GM19328 (cell line): ENCODE results near the gene AKR1B15.
"Not testable (repeated sequence)": the region's sequence is repeated elsewhere in the genome, so short reads cannot be mapped to it uniquely, and the experiment has no call there.

Experiments used
- ATAC-seq: cut with Tn5 transposase; IDR thresholded peaks from one replicate; pipeline ENCODE4 v1.9.1; 2021; ENCODE audit warnings: mild to moderate bottlenecking, moderate library complexity; ENCODE audit not compliant: unreplicated experiment

AKR1B15 gene

GRCh38 chr7:134558370-134558769 lies 9.5 kb downstream of the AKR1B15 start:
- ATAC-seq: no peak

GRCh38 chr7:134561616-134562015 lies 12.7 kb downstream of the AKR1B15 start:
- ATAC-seq: not testable (repeated sequence)

- ATAC-seq: no peak
These were observed 13.2 kb downstream of the AKR1B15 start for GRCh38 chr7:134562136-134562535.

- not testable (repeated sequence) for ATAC-seq
These were observed 14.5 kb downstream of the AKR1B15 start for GRCh38 chr7:134563398-134563749.

GRCh38 chr7:134565643-134566136 lies 16.8 kb downstream of the AKR1B15 start:
- no peak for ATAC-seq

- no peak for ATAC-seq
These were observed 18.5 kb downstream of the AKR1B15 start for GRCh38 chr7:134567368-134567767.

- ATAC-seq: not testable (repeated sequence)
These were observed 21.1 kb downstream of the AKR1B15 start for GRCh38 chr7:134569962-134570361.

- ATAC-seq: no peak
These were observed 22.2 kb downstream of the AKR1B15 start for GRCh38 chr7:134571101-134571500.

GRCh38 chr7:134571746-134572461 lies 23.0 kb downstream of the AKR1B15 start:
- no peak for ATAC-seq

- ATAC-seq: no peak
These were observed 25.4 kb downstream of the AKR1B15 start for GRCh38 chr7:134574322-134574721.

- no peak for ATAC-seq
These were observed 35.4 kb downstream of the AKR1B15 start for GRCh38 chr7:134584290-134584689.

GRCh38 chr7:134585897-134586296 lies 37.0 kb downstream of the AKR1B15 start:
- no peak for ATAC-seq

- ATAC-seq: no peak
These were observed 38.8 kb downstream of the AKR1B15 start for GRCh38 chr7:134587750-134588149.

GRCh38 chr7:134589491-134589941 lies 40.6 kb downstream of the AKR1B15 start:
- ATAC-seq: no peak

- no peak for ATAC-seq
These were observed 44.9 kb downstream of the AKR1B15 start for GRCh38 chr7:134593530-134594392.

GRCh38 chr7:134594877-134595276 lies 46.0 kb downstream of the AKR1B15 start:
- ATAC-seq: no peak

GRCh38 chr7:134599371-134599770 lies 50.5 kb downstream of the AKR1B15 start:
- ATAC-seq: no peak

- ATAC-seq: no peak
These were observed 52.5 kb downstream of the AKR1B15 start for GRCh38 chr7:134601459-134601858.

GRCh38 chr7:134602881-134603451 lies 54.1 kb downstream of the AKR1B15 start:
- no peak for ATAC-seq

- peak; percentile 66 for ATAC-seq
These were observed 57.3 kb downstream of the AKR1B15 start for GRCh38 chr7:134605978-134606923.
